GM23338 (cell line): ENCODE data around the gene CEP70. TPM values are rescaled to one million over a fixed set of nuclear protein-coding genes. Genes with fewer than 3 reads are reported as not detected.

Source experiments
- ATAC-seq: fragments of 200-7000 bp; cut with Tn5 transposase; 3 replicates; pipeline ENCODE4 v1.9.1; 2020
- DNase-seq: peaks from one replicate; pipeline ENCODE4 v3.0.0-alpha.2; 2015; ENCODE audit warnings: low spot score
- H2AFZ ChIP-seq: fragments of 200-600 bp; sonication (generic); 2 replicates; pipeline ENCODE4 v1.8.0; 2016; ENCODE audit warnings: antibody characterized with exemption, mild to moderate bottlenecking, moderate library complexity
- H3F3A ChIP-seq: fragments of 200-600 bp; sonication (generic); replicated peaks from 2 replicates; pipeline ENCODE4 v1.8.0; 2017; ENCODE audit warnings: antibody characterized with exemption, mixed run types, low read depth
- H3K27ac ChIP-seq: fragments of 200-600 bp; sonication (generic); 2 replicates; pipeline ENCODE4 v1.6.1; 2016; ENCODE audit warnings: low read depth
- H3K27me3 ChIP-seq: fragments of 200-600 bp; sonication (generic); 2 replicates; pipeline ENCODE4 v1.8.0; 2016; ENCODE audit warnings: mild to moderate bottlenecking, mixed run types, moderate library complexity; ENCODE audit not compliant: insufficient read depth
- H3K36me3 ChIP-seq: fragments of 200-600 bp; sonication (generic); 2 replicates; pipeline ENCODE4 v1.8.0; 2016; ENCODE audit warnings: mild to moderate bottlenecking; ENCODE audit not compliant: insufficient read depth
- H3K4me1 ChIP-seq: fragments of 200-600 bp; sonication (generic); 2 replicates; pipeline ENCODE4 v1.8.0; 2016; ENCODE audit warnings: mild to moderate bottlenecking, moderate library complexity; ENCODE audit not compliant: insufficient read depth
- H3K4me2 ChIP-seq: fragments of 200-600 bp; sonication (generic); 2 replicates; pipeline ENCODE4 v1.7.1; 2017; ENCODE audit warnings: mixed run types
- H3K4me3 ChIP-seq: fragments of 200-600 bp; sonication (generic); 2 replicates; pipeline ENCODE4 v1.6.1; 2016; ENCODE audit warnings: mixed run types
- H3K79me2 ChIP-seq: fragments of 200-600 bp; sonication (generic); replicated peaks from 2 replicates; pipeline ENCODE4 v1.8.0; 2017; ENCODE audit warnings: mild to moderate bottlenecking; ENCODE audit not compliant: insufficient read depth
- H3K9me2 ChIP-seq: fragments of 200-600 bp; sonication (generic); 2 replicates; pipeline ENCODE4 v1.8.0; 2017; ENCODE audit not compliant: insufficient read depth
- H4K20me1 ChIP-seq: fragments of 200-600 bp; sonication (generic); replicated peaks from 2 replicates; pipeline ENCODE4 v1.8.0; 2017; ENCODE audit warnings: mild to moderate bottlenecking; ENCODE audit not compliant: insufficient read depth
- H3K27ac Mint-ChIP-seq: 2 replicates; pipeline ENCODE4 v1.8.0; 2020; ENCODE audit warnings: inconsistent platforms, mild to moderate bottlenecking, moderate library complexity, mixed read lengths
- H3K27me3 Mint-ChIP-seq: 3 replicates; pipeline ENCODE4 v1.8.0; 2022; ENCODE audit warnings: low read depth, mild to moderate bottlenecking, moderate library complexity, mixed read lengths, inconsistent platforms; ENCODE audit not compliant: insufficient read depth, poor library complexity
- H3K36me3 Mint-ChIP-seq: 3 replicates; pipeline ENCODE4 v1.8.0; 2021; ENCODE audit warnings: low read depth, mild to moderate bottlenecking, inconsistent platforms, moderate library complexity, mixed read lengths
- H3K4me1 Mint-ChIP-seq: 3 replicates; pipeline ENCODE4 v1.8.0; 2020; ENCODE audit warnings: mild to moderate bottlenecking, inconsistent platforms, mixed read lengths
- H3K4me3 Mint-ChIP-seq: 3 replicates; pipeline ENCODE4 v1.8.0; 2021; ENCODE audit warnings: moderate library complexity, mild to moderate bottlenecking, inconsistent platforms, mixed read lengths
- H3K9me3 Mint-ChIP-seq: 3 replicates; pipeline ENCODE4 v1.8.0; 2020; ENCODE audit warnings: moderate library complexity, mild to moderate bottlenecking, inconsistent platforms, mixed read lengths
- CREB1 ChIP-seq: fragments of 250-450 bp; sonication (Bioruptor Pico); IDR thresholded peaks from 2 replicates; pipeline ENCODE4 v1.5.0; 2020; ENCODE audit warnings: low read depth, mild to moderate bottlenecking, moderate library complexity
- EZH2 ChIP-seq: fragments of 200-600 bp; sonication (generic); IDR thresholded peaks from one replicate; pipeline ENCODE4 v1.8.0; 2017; ENCODE audit warnings: antibody characterized with exemption, mild to moderate bottlenecking, low read depth; ENCODE audit not compliant: unreplicated experiment
- EZH2phosphoT487 ChIP-seq: fragments of 200-600 bp; sonication (generic); IDR thresholded peaks from one replicate; pipeline ENCODE4 v1.8.1; 2018; ENCODE audit warnings: antibody characterized with exemption; ENCODE audit not compliant: unreplicated experiment
- JUNB ChIP-seq: IDR thresholded peaks from one replicate; pipeline ENCODE4 v1.6.1; 2016; ENCODE audit warnings: antibody characterized with exemption; ENCODE audit not compliant: unreplicated experiment
- NANOG ChIP-seq: IDR thresholded peaks from 2 replicates; pipeline ENCODE4 v1.6.1; 2016; ENCODE audit warnings: antibody characterized with exemption, borderline replicate concordance
- POLR2AphosphoS5 ChIP-seq: IDR thresholded peaks from 2 replicates; pipeline ENCODE4 v1.6.1; 2016; ENCODE audit warnings: antibody characterized with exemption, low read depth
- ZNF114 ChIP-seq: fragments of 250-450 bp; sonication (Bioruptor Pico); IDR thresholded peaks from 2 replicates; pipeline ENCODE4 v1.5.0; 2020; ENCODE audit warnings: mild to moderate bottlenecking, moderate library complexity
- ZNF331 ChIP-seq: fragments of 250-450 bp; sonication (Bioruptor Pico); IDR thresholded peaks from 2 replicates; pipeline ENCODE4 v1.5.0; 2020; ENCODE audit warnings: low read depth, mild to moderate bottlenecking, moderate library complexity
- polyA plus RNA-seq: library from polyadenylated mRNA; unstranded; fragments of >200 nt; fragmentation: Nextera tagmentation; extraction: Ambion mirVana; gene quantifications from 2 replicates; pipeline ENCODE4 v1.2.1, GENCODE V29; 2016
- total RNA-seq: library from RNA; depleted of rRNA; stranded (reverse); fragments of >200 nt; shearing (Covaris generic); gene quantifications from 2 replicates; pipeline ENCODE4 v1.2.3, GENCODE V29; 2014
- TF ChIP-seq, protein P1 (sequence below): IDR thresholded peaks from 2 replicates; pipeline ENCODE4 v1.6.1; 2016; ENCODE audit warnings: antibody characterized with exemption
- TF ChIP-seq, protein P2 (sequence below), 2 experiments: fragments of 200-600 bp in 1 of 2; sonication (generic) in 1 of 2; conservative IDR thresholded peaks; 2 replicates each; pipeline versions ENCODE4 v1.5.1 to v1.6.1; 2016 to 2017; ENCODE audit warnings: antibody characterized with exemption in 2 of 2, low read depth in 2 of 2, mild to moderate bottlenecking in 2 of 2, moderate library complexity in 1 of 2
- TF ChIP-seq, protein P3 (sequence below): IDR thresholded peaks from one replicate; pipeline ENCODE4 v1.6.1; 2018; ENCODE audit warnings: antibody characterized with exemption; ENCODE audit not compliant: unreplicated experiment
- TF ChIP-seq, protein P4 (sequence below): fragments of 250-450 bp; sonication (Bioruptor Pico); IDR thresholded peaks from 2 replicates; pipeline ENCODE4 v1.5.0; 2020; ENCODE audit warnings: mild to moderate bottlenecking, moderate library complexity

CEP70 gene
- total and polyA plus RNA-seq, 2 experiments from 2014 or later: 28.8 to 31.4 TPM

DNA sequence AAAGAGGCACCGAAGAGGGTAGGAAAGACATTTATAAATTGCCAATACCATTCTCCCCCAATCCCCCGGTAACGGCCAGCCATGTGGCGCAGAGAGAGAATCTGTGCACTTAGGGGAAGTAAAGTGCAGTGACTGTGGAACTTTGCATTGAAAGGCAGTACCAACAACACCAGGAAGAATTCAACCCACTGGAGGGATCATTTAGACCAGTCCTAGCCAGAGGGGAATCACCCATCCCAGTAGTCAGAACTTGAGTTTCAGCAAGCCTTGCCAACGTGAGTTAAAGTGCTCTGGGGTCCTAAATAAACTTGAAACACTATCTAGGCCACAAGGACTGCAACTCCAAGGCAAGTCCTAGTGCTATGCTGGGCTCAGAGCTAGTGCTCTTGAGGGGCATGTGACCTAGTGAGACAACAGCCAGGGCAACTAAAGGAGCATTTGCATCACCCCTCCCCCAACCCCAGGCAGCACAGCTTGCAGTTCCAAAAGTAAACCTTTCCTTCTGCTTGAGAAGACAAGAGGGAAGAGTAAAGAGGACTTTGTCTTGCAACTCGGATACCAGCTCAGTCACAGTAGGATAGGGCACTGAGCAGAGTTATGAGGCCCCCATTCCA, 15.0 kb downstream of the CEP70 start:
- Histone ChIP-seq H3K36me3 (peaks cover 4% of the 10 kb centered on the region; the same call in 1 of the 2 replicates), H3K4me3 (no peak overlapping the region), H3K79me2 (peaks cover 26% of the 10 kb centered on the region), H3K4me2 (peak overlapping the region; percentile 57; the same call in 1 of the 2 replicates), H3K4me1 (peaks cover 20% of the 10 kb centered on the region), H3K27ac (no peak overlapping the region), H3K27me3 (no peaks in the 10 kb centered on the region), H3K9me2 (0 out of 2 replicates have a peak, but pooled peaks cover 5% of the 10 kb centered on the region), H3F3A (no peaks in the 10 kb centered on the region), H4K20me1 (no peaks in the 10 kb centered on the region), H2AFZ (peak overlapping the region; percentile 72; the same call in 1 of the 2 replicates)
- Mint-ChIP-seq H3K4me1 (peaks cover 17% of the 10 kb centered on the region), H3K27ac (no peak overlapping the region), H3K4me3 (no peak overlapping the region), H3K9me3 (peaks cover 26% of the 10 kb centered on the region), H3K36me3 (peaks cover 28% of the 10 kb centered on the region), H3K27me3 (peaks cover 3% of the 10 kb centered on the region)
- TF ChIP-seq, protein P1, sequence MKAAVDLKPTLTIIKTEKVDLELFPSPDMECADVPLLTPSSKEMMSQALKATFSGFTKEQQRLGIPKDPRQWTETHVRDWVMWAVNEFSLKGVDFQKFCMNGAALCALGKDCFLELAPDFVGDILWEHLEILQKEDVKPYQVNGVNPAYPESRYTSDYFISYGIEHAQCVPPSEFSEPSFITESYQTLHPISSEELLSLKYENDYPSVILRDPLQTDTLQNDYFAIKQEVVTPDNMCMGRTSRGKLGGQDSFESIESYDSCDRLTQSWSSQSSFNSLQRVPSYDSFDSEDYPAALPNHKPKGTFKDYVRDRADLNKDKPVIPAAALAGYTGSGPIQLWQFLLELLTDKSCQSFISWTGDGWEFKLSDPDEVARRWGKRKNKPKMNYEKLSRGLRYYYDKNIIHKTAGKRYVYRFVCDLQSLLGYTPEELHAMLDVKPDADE: no peak
- TF ChIP-seq POLR2AphosphoS5 (no peak), EZH2phosphoT487 (no peak), CREB1 (CRISPR knock-in tag) (no peak), ZNF114 (CRISPR knock-in tag) (no peak), ZNF331 (no peak), NANOG (no peak), EZH2 (no peak), JUNB (no peak)
- TF ChIP-seq, protein P2, sequence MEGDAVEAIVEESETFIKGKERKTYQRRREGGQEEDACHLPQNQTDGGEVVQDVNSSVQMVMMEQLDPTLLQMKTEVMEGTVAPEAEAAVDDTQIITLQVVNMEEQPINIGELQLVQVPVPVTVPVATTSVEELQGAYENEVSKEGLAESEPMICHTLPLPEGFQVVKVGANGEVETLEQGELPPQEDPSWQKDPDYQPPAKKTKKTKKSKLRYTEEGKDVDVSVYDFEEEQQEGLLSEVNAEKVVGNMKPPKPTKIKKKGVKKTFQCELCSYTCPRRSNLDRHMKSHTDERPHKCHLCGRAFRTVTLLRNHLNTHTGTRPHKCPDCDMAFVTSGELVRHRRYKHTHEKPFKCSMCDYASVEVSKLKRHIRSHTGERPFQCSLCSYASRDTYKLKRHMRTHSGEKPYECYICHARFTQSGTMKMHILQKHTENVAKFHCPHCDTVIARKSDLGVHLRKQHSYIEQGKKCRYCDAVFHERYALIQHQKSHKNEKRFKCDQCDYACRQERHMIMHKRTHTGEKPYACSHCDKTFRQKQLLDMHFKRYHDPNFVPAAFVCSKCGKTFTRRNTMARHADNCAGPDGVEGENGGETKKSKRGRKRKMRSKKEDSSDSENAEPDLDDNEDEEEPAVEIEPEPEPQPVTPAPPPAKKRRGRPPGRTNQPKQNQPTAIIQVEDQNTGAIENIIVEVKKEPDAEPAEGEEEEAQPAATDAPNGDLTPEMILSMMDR (conservative IDR thresholded peaks at IDR 0.05; ENCODE audit: low read depth in 2 of 2): no peak
- TF ChIP-seq, protein P3, sequence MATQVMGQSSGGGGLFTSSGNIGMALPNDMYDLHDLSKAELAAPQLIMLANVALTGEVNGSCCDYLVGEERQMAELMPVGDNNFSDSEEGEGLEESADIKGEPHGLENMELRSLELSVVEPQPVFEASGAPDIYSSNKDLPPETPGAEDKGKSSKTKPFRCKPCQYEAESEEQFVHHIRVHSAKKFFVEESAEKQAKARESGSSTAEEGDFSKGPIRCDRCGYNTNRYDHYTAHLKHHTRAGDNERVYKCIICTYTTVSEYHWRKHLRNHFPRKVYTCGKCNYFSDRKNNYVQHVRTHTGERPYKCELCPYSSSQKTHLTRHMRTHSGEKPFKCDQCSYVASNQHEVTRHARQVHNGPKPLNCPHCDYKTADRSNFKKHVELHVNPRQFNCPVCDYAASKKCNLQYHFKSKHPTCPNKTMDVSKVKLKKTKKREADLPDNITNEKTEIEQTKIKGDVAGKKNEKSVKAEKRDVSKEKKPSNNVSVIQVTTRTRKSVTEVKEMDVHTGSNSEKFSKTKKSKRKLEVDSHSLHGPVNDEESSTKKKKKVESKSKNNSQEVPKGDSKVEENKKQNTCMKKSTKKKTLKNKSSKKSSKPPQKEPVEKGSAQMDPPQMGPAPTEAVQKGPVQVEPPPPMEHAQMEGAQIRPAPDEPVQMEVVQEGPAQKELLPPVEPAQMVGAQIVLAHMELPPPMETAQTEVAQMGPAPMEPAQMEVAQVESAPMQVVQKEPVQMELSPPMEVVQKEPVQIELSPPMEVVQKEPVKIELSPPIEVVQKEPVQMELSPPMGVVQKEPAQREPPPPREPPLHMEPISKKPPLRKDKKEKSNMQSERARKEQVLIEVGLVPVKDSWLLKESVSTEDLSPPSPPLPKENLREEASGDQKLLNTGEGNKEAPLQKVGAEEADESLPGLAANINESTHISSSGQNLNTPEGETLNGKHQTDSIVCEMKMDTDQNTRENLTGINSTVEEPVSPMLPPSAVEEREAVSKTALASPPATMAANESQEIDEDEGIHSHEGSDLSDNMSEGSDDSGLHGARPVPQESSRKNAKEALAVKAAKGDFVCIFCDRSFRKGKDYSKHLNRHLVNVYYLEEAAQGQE: no peak
- TF ChIP-seq, protein P4, sequence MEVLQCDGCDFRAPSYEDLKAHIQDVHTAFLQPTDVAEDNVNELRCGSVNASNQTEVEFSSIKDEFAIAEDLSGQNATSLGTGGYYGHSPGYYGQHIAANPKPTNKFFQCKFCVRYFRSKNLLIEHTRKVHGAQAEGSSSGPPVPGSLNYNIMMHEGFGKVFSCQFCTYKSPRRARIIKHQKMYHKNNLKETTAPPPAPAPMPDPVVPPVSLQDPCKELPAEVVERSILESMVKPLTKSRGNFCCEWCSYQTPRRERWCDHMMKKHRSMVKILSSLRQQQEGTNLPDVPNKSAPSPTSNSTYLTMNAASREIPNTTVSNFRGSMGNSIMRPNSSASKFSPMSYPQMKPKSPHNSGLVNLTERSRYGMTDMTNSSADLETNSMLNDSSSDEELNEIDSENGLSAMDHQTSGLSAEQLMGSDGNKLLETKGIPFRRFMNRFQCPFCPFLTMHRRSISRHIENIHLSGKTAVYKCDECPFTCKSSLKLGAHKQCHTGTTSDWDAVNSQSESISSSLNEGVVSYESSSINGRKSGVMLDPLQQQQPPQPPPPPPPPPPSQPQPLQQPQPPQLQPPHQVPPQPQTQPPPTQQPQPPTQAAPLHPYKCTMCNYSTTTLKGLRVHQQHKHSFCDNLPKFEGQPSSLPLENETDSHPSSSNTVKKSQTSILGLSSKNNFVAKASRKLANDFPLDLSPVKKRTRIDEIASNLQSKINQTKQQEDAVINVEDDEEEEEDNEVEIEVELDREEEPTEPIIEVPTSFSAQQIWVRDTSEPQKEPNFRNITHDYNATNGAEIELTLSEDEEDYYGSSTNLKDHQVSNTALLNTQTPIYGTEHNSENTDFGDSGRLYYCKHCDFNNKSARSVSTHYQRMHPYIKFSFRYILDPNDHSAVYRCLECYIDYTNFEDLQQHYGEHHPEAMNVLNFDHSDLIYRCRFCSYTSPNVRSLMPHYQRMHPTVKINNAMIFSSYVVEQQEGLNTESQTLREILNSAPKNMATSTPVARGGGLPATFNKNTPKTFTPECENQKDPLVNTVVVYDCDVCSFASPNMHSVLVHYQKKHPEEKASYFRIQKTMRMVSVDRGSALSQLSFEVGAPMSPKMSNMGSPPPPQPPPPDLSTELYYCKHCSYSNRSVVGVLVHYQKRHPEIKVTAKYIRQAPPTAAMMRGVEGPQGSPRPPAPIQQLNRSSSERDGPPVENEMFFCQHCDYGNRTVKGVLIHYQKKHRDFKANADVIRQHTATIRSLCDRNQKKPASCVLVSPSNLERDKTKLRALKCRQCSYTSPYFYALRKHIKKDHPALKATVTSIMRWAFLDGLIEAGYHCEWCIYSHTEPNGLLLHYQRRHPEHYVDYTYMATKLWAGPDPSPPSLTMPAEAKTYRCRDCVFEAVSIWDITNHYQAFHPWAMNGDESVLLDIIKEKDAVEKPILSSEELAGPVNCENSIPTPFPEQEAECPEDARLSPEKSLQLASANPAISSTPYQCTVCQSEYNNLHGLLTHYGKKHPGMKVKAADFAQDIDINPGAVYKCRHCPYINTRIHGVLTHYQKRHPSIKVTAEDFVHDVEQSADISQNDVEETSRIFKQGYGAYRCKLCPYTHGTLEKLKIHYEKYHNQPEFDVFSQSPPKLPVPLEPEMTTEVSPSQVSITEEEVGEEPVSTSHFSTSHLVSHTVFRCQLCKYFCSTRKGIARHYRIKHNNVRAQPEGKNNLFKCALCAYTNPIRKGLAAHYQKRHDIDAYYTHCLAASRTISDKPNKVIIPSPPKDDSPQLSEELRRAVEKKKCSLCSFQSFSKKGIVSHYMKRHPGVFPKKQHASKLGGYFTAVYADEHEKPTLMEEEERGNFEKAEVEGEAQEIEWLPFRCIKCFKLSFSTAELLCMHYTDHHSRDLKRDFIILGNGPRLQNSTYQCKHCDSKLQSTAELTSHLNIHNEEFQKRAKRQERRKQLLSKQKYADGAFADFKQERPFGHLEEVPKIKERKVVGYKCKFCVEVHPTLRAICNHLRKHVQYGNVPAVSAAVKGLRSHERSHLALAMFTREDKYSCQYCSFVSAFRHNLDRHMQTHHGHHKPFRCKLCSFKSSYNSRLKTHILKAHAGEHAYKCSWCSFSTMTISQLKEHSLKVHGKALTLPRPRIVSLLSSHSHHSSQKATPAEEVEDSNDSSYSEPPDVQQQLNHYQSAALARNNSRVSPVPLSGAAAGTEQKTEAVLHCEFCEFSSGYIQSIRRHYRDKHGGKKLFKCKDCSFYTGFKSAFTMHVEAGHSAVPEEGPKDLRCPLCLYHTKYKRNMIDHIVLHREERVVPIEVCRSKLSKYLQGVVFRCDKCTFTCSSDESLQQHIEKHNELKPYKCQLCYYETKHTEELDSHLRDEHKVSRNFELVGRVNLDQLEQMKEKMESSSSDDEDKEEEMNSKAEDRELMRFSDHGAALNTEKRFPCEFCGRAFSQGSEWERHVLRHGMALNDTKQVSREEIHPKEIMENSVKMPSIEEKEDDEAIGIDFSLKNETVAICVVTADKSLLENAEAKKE (CRISPR knock-in tag): no peak
- ATAC-seq: peak; percentile 69
- peak; percentile 9 for DNase-seq
